CD4-positive, alpha-beta T cell treated with Interleukin-10 for 1 hour (primary cell): ENCODE data around the gene CAMK1D.

ENCODE experiments used
- DNase-seq: peaks from one replicate; pipeline ENCODE4 v3.0.0-alpha.2; 2020

CAMK1D gene

GRCh38 chr10:12663863-12664262, 314.5 kb downstream of the CAMK1D start:
- DNase-seq: no peak

GRCh38 chr10:12665501-12665900, 316.2 kb downstream of the CAMK1D start:
- no peak for DNase-seq

GRCh38 chr10:12667052-12667451, 317.7 kb downstream of the CAMK1D start:
- no peak for DNase-seq

- no peak for DNase-seq
Observed at GRCh38 chr10:12668634-12669033, 319.3 kb downstream of the CAMK1D start.

GRCh38 chr10:12670004-12670403, 320.7 kb downstream of the CAMK1D start:
- no peak for DNase-seq

- no peak for DNase-seq
Observed at GRCh38 chr10:12675186-12675585, 325.8 kb downstream of the CAMK1D start.

GRCh38 chr10:12679636-12680035, 330.3 kb downstream of the CAMK1D start:
- no peak for DNase-seq

- no peak for DNase-seq
Observed at GRCh38 chr10:12681252-12681651, 331.9 kb downstream of the CAMK1D start.

GRCh38 chr10:12684784-12685183, 335.4 kb downstream of the CAMK1D start:
- DNase-seq: no peak

- DNase-seq: no peak
Observed at GRCh38 chr10:12685261-12686058, 336.1 kb downstream of the CAMK1D start.

GRCh38 chr10:12687996-12688395, 338.6 kb downstream of the CAMK1D start:
- DNase-seq: no peak

- no peak for DNase-seq
Observed at GRCh38 chr10:12689893-12690292, 340.5 kb downstream of the CAMK1D start.

GRCh38 chr10:12690525-12691126, 341.3 kb downstream of the CAMK1D start:
- DNase-seq: no peak

GRCh38 chr10:12691596-12691995, 342.2 kb downstream of the CAMK1D start:
- no peak for DNase-seq

- DNase-seq: no peak
Observed at GRCh38 chr10:12697764-12698163, 348.4 kb downstream of the CAMK1D start.

- DNase-seq: no peak
Observed at GRCh38 chr10:12699258-12699700, 349.9 kb downstream of the CAMK1D start.

- DNase-seq: no peak
Observed at GRCh38 chr10:12699781-12700556, 350.6 kb downstream of the CAMK1D start.

GRCh38 chr10:12700557-12700874, 351.2 kb downstream of the CAMK1D start:
- no peak for DNase-seq

- no peak for DNase-seq
Observed at GRCh38 chr10:12701696-12702095, 352.3 kb downstream of the CAMK1D start.

- no peak for DNase-seq
Observed at GRCh38 chr10:12702215-12702770, 352.9 kb downstream of the CAMK1D start.

- no peak for DNase-seq
Observed at GRCh38 chr10:12703126-12703525, 353.8 kb downstream of the CAMK1D start.

- no peak for DNase-seq
Observed at GRCh38 chr10:12703813-12704212, 354.5 kb downstream of the CAMK1D start.

GRCh38 chr10:12704488-12704887, 355.1 kb downstream of the CAMK1D start:
- no peak for DNase-seq

- DNase-seq: no peak
Observed at GRCh38 chr10:12705943-12706342, 356.6 kb downstream of the CAMK1D start.
